GM18505 (cell line): ENCODE data around the gene PKD2L2.

Experiments used
- ATAC-seq: cut with Tn5 transposase; IDR thresholded peaks from one replicate; pipeline ENCODE4 v1.9.1; 2021; ENCODE audit not compliant: unreplicated experiment
- POLR2A ChIP-seq: IDR thresholded peaks from 4 replicates; pipeline ENCODE4 v1.6.1; 2011; ENCODE audit warnings: borderline replicate concordance; ENCODE audit not compliant: insufficient read depth, insufficient read length; ENCODE audit errors: extremely low read depth

Gene PKD2L2

DNA sequence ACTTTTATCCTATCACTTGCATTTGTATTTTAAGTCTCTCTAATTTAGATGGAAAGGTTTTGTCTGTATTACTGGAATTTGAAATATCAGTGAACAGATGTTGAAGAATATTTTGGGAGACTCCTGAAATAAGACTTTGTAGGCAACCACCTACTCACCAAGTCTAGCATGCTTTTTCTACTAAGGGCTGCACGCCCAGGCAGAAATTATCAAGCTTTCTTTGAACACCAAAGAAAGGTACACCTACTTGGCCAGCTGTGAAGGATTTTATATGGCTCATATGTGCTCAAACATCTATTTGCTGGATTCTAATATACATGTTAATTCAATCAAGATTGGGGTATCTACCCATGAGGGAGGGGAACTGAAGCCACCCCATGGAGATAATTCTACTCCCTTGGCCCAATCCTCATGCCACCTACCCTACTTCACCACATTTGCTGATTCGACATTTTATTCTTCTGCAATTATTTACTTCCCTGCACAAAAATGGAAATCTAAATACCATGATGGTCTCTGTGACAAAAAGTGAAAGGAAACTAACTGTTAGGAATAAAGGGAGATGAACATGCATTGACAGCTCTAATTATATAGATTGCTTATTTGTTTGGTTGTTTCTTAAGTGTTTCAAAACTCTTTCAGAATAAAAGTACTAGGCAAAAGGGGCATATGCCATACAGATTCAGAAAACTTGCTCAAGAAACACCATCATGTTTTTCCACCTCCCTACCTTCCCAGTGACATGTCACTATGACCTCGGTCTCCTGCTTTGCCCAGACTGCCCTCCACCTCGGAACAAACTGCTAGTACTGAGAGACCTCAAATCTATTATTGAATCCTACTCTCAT is 22.5 kb upstream of the PKD2L2 start:
- TF ChIP-seq POLR2A: no peak
- ATAC-seq: no peak

DNA sequence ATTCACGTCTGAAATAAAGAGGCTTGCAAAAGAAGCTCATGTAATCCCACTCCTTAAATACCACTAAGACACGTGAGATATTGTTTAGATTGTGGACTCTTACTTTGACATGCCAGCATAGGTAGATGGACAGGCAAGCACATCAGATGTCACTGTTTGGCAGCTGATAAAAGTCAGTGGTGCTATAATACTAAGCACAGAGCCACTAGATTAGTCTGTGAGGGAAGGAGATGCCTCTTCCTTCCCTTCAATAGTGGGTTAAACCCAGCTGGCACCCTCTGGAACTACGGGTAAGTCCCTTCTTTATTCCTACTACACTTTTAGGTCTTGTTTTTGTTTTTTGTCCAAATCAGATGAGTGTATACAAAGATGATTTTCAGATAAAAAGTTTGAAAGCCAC is 21.6 kb upstream of the PKD2L2 start, which contains the start of gene MYOT:
TSS of gene MYOT (plus strand) at position 197 of the 400 bp plus-strand sequence. CDS start 2,792 bp downstream, outside the sequence.
- no peak for ATAC-seq
- TF ChIP-seq POLR2A: no peak

- ATAC-seq: no peak
- TF ChIP-seq POLR2A: no peak
Measured at GRCh38 chr5:137870647-137871339, 18.5 kb upstream of the PKD2L2 start.

DNA sequence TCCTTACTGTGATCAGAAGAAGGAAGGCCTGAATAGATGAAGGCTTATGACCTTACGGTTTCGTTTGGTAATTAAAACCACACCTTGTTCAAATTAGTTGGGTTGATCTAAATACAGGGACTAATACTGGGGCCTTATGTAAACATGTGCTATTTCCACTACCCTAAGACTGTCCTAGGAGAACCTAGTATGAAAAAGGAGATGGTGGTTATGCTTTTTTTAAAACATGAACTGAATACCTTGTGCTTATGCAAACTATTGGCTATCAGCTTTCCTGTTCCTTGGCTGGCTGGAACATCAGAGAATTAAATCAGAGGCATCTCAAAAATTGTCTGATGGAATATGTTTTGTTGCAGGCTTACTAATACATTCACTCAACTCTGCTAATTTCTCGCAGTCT is 17.7 kb upstream of the PKD2L2 start:
- no peak for ATAC-seq
- TF ChIP-seq POLR2A: no peak

DNA sequence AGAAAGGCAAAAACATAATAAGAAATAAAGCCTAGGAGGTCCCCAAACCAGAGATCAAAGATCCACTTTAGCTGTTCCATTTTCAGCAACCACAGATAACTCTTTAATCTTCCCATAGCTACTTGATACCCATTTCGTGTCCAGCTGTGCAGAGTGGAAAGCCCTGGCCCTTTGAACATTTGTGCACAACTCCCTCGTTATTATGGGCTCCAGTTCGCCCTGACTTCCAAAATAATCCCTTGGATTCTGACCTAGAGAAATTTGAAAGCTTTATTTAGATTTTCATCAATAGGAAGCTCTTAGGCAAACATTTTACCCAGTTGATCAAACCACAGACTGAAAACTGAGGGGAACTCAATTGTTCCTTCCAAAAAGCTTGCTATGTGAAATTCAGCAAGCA is 16.8 kb upstream of the PKD2L2 start:
- no peak for TF ChIP-seq POLR2A
- no peak for ATAC-seq

- TF ChIP-seq POLR2A: no peak
- no peak for ATAC-seq
Measured at GRCh38 chr5:137876101-137876500, 13.2 kb upstream of the PKD2L2 start.

DNA sequence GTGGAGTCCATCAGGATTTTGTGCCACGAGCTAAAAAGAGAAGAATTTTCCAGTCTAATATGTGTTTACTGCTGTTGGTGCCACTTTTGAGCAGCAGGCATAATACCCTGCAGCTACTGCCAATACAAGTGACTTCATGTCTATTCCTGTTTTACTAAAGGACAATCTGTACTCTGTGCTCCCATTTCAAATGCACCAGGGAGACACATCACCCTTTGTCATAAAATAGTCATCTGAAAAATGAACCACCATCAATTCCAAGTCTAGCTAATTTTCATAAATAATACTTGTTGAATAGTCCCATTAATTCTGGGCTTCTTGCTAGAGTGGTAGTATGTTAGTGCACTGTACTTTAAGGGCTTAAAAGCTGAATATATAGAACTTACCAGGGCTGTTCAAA is 8.9 kb upstream of the PKD2L2 start:
- TF ChIP-seq POLR2A: no peak
- ATAC-seq: no peak

DNA sequence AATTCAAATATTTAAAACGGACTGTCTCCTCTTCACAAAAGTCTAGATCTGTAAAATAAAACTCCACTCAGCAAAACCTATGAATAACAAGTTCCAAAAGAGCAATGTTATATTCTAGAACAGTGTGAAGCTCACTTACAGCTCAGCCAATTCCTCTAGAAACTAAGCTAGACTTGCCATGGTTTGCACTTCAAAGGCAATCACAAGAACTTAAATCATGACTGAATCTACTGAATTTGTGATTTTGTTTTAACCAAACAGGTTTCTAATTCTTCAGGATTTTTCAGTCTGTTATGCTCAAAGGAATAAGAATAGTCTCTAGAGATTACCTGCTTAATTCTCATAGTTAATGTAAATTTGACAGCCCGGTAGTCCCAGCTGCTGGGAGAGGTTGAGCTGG is 1.4 kb upstream of the PKD2L2 start:
- TF ChIP-seq POLR2A: no peak
- ATAC-seq: no peak

GRCh38 chr5:137888466-137888862 is 793 bp upstream of the PKD2L2 start:
- no peak for TF ChIP-seq POLR2A
- ATAC-seq: no peak

DNA sequence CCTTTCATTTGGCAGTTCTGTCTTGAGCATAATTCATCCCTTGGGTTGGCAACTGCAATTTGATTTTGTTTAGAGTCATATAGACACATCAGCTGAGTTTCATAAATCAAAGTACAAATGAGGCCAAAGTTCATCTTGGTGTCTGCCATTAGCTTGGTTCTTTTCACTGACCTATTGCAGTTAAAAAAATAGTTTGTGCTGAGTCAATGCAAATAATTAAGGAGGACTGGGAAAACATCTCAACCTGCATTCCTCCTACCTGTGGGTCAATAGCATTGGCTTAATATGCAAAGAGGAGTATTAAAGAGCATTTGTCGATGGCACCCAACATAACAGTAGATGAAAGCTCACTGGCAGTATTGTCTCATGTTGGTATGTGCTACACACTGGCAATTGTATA is 1.6 kb downstream of the PKD2L2 start:
- TF ChIP-seq POLR2A: no peak
- no peak for ATAC-seq

DNA sequence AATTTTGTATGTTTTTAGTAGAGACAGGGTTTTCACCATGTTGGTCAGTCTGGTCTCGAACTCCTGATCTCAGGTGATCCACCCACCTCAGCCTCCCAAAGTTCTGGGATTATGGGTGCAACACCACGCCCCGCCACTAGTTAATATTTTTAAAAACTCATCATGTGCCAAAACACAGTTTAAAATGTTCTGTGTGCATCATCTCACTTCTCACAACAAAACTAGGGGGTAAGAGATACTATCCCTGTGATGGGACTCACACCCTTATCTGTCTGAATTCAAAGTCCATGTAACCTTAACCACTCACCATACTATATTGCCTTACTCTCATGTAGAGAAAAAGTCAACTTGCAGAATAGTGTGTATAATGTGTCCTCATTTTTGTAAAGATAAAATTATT is 2.6 kb downstream of the PKD2L2 start:
- no peak for ATAC-seq
- no peak for TF ChIP-seq POLR2A

- no peak for ATAC-seq
- TF ChIP-seq POLR2A: no peak
Measured at GRCh38 chr5:137894586-137894985, 5.3 kb downstream of the PKD2L2 start.

DNA sequence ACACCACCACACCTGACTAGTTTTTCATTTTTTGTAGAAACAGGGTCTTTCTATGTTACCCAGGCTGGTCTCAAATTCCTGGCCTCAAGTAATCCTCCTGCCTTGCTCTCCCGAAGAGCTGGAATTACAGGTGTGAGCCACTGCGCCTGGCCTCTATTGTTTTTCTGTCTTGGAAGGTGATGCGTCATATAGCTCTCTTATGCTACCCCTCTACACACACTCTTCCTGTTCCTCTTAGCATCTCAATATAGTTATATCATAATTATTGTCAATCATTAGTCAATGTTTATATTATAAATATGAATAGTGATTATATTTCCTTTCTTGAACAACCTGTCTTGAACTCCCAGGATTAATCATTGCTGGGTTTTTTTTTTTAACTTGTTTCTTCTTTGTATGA is 7.3 kb downstream of the PKD2L2 start:
- TF ChIP-seq POLR2A: no peak
- no peak for ATAC-seq

DNA sequence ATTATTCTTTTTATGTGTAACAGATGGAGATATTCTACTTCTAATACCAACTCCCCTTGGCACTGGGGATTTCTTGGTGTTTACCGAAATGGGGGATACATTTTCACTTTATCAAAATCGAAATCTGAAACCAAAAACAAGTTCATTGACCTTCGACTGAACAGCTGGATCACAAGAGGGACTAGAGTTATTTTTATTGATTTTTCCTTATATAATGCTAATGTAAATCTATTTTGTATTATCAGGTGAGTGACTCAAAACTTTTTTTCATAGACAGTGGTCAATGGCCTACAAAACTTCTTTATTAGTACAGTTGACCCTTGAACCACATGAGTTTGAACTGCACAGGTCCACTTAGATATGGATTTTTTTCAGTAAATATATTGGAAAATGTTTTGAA is 10.2 kb downstream of the PKD2L2 start:
- TF ChIP-seq POLR2A: no peak
- no peak for ATAC-seq
